Measurements from ENCODE around the gene GBP7.

GBP7 gene

DNA sequence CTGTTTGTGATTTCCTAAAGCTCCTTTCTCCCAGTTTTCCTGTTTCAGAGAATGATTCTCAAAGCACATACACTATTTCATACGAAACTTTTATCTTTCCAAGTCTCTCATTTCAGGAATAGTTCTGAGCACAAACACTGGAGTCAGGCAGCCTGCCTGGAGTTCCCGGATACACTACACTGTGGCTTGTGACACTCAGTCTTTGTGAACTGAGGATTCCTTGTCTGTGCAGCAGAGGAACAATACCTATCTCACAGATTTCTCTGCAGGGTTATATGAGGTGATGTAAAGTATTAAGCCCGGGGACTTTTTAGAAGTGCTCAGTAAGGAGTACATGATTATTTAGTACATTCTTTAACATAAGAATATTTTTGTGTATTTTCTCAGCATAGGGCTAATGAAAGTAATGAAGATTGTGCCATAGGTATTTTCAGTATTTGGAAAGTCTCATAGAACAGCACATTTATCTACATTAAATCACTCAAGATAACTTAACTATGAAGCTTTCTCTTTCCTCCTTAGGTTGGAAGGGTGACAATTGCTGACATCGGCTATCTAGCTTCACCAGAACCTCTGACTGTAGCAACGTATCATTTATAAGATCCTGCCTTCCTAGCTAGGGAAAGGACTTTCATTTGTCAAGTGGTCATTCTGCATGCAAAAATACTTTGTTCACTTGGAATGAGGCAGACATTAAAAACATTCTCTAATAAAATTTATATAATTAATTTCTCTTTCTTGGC lies 62.8 kb downstream of the GBP7 start:
- Mint-ChIP-seq H3K4me1 (ENCODE audit: low read depth) (peaks cover 36% of the 10 kb centered on the region), H3K9me3 (no peaks in the 10 kb centered on the region), H3K36me3 (ENCODE audit: low read depth) (peaks cover 82% of the 10 kb centered on the region), H3K27ac (no peak overlapping the region), H3K27me3 (ENCODE audit: low read depth) (no peaks in the 10 kb centered on the region), H3K4me3 (no peak overlapping the region)

DNA sequence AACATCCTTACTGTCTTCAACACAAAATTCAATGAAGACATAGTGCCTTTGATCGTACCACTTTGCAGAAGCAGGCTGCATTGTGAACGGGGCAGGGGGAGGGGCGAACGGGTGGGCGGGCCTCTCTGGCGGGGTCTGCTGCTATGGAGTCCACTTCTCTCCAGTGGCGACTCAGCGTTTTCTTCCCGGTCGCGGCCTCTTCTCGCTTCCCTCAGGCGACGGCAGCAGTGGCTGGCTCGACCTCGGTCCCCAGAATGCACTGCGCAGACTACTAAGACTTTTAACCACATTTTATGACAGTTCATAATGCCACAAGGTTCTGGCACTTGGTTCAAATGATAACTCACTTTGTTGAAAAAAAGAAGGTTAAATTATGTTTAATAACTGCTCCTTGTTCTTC lies 71.1 kb downstream of the GBP7 start:
- Mint-ChIP-seq H3K36me3 (ENCODE audit: low read depth) (peaks cover 69% of the 10 kb centered on the region), H3K4me1 (ENCODE audit: low read depth) (peaks cover 12% of the 10 kb centered on the region), H3K27me3 (ENCODE audit: low read depth) (no peaks in the 10 kb centered on the region), H3K9me3 (no peaks in the 10 kb centered on the region), H3K27ac (no peak overlapping the region), H3K4me3 (no peak overlapping the region)

- no peaks in the 10 kb centered on the region for H3K9me3 Mint-ChIP-seq
- no peak overlapping the region for H3K27ac Mint-ChIP-seq
- no peak overlapping the region for H3K4me3 Mint-ChIP-seq
- no peaks in the 10 kb centered on the region for H3K27me3 Mint-ChIP-seq (ENCODE audit: low read depth)
- peaks cover 66% of the 10 kb centered on the region for H3K36me3 Mint-ChIP-seq (ENCODE audit: low read depth)
- H3K4me1 Mint-ChIP-seq (ENCODE audit: low read depth) = peaks cover 10% of the 10 kb centered on the region
Observed at GRCh38 chr1:89104147-89104546, 71.7 kb downstream of the GBP7 start.

GRCh38 chr1:89102021-89102420 lies 73.8 kb downstream of the GBP7 start:
- Mint-ChIP-seq H3K27me3 (ENCODE audit: low read depth) (no peaks in the 10 kb centered on the region), H3K36me3 (ENCODE audit: low read depth) (peaks cover 48% of the 10 kb centered on the region), H3K9me3 (peaks cover 12% of the 10 kb centered on the region), H3K27ac (no peak overlapping the region), H3K4me3 (no peak overlapping the region), H3K4me1 (ENCODE audit: low read depth) (peaks cover 6% of the 10 kb centered on the region)

GRCh38 chr1:89100412-89100811 lies 75.4 kb downstream of the GBP7 start:
- no peak overlapping the region for H3K27ac Mint-ChIP-seq
- H3K36me3 Mint-ChIP-seq (ENCODE audit: low read depth) = peaks cover 33% of the 10 kb centered on the region
- peaks cover 27% of the 10 kb centered on the region for H3K9me3 Mint-ChIP-seq
- H3K27me3 Mint-ChIP-seq (ENCODE audit: low read depth) = peaks cover 3% of the 10 kb centered on the region
- no peak overlapping the region for H3K4me3 Mint-ChIP-seq
- peaks cover 3% of the 10 kb centered on the region for H3K4me1 Mint-ChIP-seq (ENCODE audit: low read depth)

GRCh38 chr1:89098857-89099256 lies 76.9 kb downstream of the GBP7 start:
- Mint-ChIP-seq H3K9me3 (peaks cover 32% of the 10 kb centered on the region), H3K27ac (no peak overlapping the region), H3K27me3 (ENCODE audit: low read depth) (peaks cover 3% of the 10 kb centered on the region), H3K4me1 (ENCODE audit: low read depth) (no peaks in the 10 kb centered on the region), H3K36me3 (ENCODE audit: low read depth) (peaks cover 17% of the 10 kb centered on the region), H3K4me3 (no peak overlapping the region)

DNA sequence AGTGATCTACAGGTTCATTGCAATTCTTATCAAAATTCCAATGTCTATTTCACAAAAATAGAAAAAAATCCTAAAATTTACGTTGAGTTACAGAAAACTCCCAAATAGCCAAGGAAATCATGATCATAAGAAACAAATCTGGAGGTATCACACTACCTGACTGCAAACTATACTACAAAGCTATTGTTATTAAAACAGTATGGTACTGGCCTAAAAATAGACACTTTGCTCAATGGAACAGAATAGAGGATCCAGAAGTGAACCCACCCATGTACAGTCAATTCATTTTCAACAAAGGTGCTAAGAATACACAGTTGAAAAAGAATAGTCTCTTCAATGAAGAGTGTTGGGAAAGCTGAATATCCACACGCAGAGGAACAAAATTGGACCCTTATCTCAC lies 80.1 kb downstream of the GBP7 start:
- H3K9me3 Mint-ChIP-seq = peaks cover 32% of the 10 kb centered on the region
- no peak overlapping the region for H3K4me3 Mint-ChIP-seq
- no peak overlapping the region for H3K27ac Mint-ChIP-seq
- H3K4me1 Mint-ChIP-seq (ENCODE audit: low read depth) = no peaks in the 10 kb centered on the region
- peaks cover 6% of the 10 kb centered on the region for H3K36me3 Mint-ChIP-seq (ENCODE audit: low read depth)
- peaks cover 3% of the 10 kb centered on the region for H3K27me3 Mint-ChIP-seq (ENCODE audit: low read depth)

DNA sequence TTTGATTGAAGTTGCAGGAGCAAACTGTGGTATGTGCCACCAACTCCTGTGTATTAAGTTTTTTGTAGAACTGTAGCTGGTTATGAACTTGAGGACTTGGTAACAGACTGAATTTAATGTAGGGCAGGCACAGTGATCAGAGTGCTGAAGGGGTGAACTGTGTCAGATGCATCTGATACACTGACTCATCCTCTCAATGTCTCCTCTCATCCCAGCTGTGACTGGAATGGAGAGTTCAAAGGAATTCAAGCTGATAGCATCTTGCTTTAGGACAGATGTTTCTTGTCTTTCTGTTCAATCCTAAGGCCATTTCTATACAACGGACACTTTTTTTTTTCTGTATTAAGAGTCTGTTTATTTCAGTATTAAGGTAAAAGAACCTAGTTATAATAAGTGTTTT lies 85.8 kb downstream of the GBP7 start:
- no peak overlapping the region for H3K4me3 Mint-ChIP-seq
- no peak overlapping the region for H3K27ac Mint-ChIP-seq
- no peaks in the 10 kb centered on the region for H3K4me1 Mint-ChIP-seq (ENCODE audit: low read depth)
- no peaks in the 10 kb centered on the region for H3K36me3 Mint-ChIP-seq (ENCODE audit: low read depth)
- H3K27me3 Mint-ChIP-seq (ENCODE audit: low read depth) = no peaks in the 10 kb centered on the region
- H3K9me3 Mint-ChIP-seq = peaks cover 5% of the 10 kb centered on the region

GRCh38 chr1:89088572-89088971 lies 87.2 kb downstream of the GBP7 start:
- H3K4me3 Mint-ChIP-seq = no peak overlapping the region
- no peaks in the 10 kb centered on the region for H3K9me3 Mint-ChIP-seq
- H3K27me3 Mint-ChIP-seq (ENCODE audit: low read depth) = no peaks in the 10 kb centered on the region
- no peak overlapping the region for H3K27ac Mint-ChIP-seq
- peaks cover 6% of the 10 kb centered on the region for H3K4me1 Mint-ChIP-seq (ENCODE audit: low read depth)
- no peaks in the 10 kb centered on the region for H3K36me3 Mint-ChIP-seq (ENCODE audit: low read depth)

- H3K4me1 Mint-ChIP-seq (ENCODE audit: low read depth) = peaks cover 6% of the 10 kb centered on the region
- no peaks in the 10 kb centered on the region for H3K27me3 Mint-ChIP-seq (ENCODE audit: low read depth)
- no peaks in the 10 kb centered on the region for H3K36me3 Mint-ChIP-seq (ENCODE audit: low read depth)
- no peak overlapping the region for H3K27ac Mint-ChIP-seq
- no peak overlapping the region for H3K4me3 Mint-ChIP-seq
- no peaks in the 10 kb centered on the region for H3K9me3 Mint-ChIP-seq
Observed at GRCh38 chr1:89087241-89087640, 88.6 kb downstream of the GBP7 start.

- Mint-ChIP-seq H3K36me3 (ENCODE audit: low read depth) (no peaks in the 10 kb centered on the region), H3K4me1 (ENCODE audit: low read depth) (peaks cover 6% of the 10 kb centered on the region), H3K9me3 (no peaks in the 10 kb centered on the region), H3K4me3 (no peak overlapping the region), H3K27ac (no peak overlapping the region), H3K27me3 (ENCODE audit: low read depth) (no peaks in the 10 kb centered on the region)
Observed at GRCh38 chr1:89085781-89086180, 90.0 kb downstream of the GBP7 start.

Measured in T-helper 1 cell treated with Interleukin-12 subunit alpha and Interleukin-12 subunit beta and Interleukin-4 antibody, amounts not matched to agents 30 μg/mL and 1 μg/mL, for 36 hours (primary cell).